Measurements from ENCODE around the gene MARCHF4. TPM values are rescaled to one million over a fixed set of nuclear protein-coding genes. Genes with fewer than 3 reads are reported as not detected.
"Not testable (repeated sequence)": the region's sequence is repeated elsewhere in the genome, so short reads cannot be mapped to it uniquely, and the experiment has no call there.

The MARCHF4 gene
- polyA plus RNA-seq, 4 donors = 0.10 to 0.16 (median 0.13) TPM

DNA sequence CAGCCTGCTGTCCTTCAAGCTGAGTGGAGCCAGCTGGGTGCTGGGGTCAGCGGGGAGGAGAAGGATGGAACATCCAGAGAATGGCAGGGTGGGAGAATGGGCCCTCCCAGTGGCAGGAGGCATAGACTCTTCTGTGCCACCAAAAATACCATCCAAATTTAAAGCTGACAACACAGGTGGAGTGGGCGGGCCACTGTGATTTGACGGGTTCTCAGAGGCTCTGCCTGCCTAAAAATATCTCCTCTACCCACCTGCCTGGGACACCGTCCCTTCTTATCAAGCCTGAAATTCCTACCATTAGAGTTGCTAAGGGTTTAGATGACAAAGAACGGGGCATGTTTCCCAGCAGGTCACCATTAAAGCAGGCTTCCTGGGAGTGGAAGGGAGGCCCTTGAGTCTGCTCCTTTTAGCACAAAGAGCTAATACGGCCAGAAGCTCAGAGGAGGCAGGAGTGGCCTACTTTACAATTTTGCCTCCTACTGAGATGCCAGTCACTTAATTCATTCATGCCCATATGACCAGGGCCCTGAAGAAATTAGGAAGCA lies 19.8 kb upstream of the MARCHF4 start:
- DNase-seq (ENCODE audit: low read depth in 4 of 4, low spot score in 3 of 4) = no peak

DNA sequence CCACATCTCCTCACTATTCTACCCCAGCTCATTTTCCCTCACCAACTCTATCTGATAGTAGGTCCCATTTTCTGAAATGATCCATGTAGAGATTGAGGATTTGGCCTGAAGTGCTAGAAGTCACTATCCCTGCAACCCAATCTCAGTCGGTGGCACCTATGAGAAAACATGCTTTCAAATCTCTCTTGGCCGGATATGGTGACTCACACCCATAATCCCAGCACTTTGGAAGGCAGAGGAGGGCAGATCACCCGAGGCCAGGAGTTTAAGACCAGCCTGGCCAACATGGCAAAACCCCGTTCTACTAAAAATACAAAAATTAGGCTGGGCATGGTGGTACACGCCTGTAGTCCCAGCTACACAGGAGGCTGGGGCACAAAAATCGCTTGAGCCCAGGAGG lies 19.1 kb upstream of the MARCHF4 start:
- no peak for DNase-seq (ENCODE audit: low read depth in 4 of 4, low spot score in 3 of 4)

DNA sequence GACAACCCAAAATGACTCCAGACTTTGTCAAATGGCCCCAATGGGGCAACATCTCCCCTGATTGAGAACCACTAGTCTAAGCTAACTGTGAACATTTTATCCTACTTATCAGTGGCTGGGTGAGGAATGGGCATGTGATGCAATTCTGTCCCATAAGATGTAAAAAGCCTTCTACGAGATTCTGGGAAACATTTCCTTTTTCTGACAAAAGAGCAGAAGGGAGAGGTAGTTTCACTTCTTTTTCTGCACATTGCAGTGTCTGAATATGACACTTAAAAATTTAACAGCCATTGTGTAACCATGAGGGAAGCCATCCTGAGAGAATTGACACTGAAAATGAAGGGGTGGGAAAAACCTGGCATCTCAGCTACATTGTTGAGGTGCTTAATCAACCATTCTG lies 17.3 kb upstream of the MARCHF4 start:
- no peak for DNase-seq (ENCODE audit: low read depth in 4 of 4, low spot score in 3 of 4)

DNA sequence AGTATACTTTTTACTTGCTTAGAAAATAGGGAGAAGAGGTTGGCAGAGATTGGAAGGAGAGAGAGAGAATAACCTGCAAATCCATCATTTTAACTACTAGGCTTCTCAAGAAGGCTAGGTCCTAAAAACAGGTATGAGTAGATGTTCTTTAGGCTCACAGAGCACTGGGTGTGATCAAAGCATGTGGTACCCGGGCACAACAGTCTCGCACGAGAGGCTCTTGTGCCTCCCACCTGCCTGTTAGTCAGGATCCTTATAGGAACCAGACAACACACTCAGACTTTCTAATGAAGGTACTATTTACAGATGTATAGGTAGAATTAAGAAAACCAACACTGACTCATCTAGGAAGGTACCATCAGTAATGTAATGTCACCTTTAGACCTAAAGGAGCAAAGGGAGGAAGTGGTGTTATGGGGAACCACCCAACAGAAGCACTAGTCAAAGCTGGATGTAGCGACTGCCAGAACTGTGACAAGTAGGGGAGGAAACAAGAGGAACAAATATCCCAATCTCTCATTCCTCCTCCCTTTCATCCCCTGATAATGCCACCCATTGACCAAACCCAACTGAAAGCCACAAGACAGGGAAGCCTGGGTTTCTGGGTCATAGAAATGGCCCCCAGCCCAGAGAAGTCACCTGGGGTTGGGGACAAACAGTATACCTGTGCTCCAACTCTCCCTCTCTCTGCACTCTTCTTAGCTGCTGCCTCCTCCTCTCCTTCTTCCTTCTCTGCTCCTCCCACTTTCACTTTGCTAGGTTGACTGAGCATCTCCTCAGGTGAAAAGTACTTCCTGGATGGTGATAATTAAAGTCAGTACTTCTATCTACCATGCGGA lies 16.0 kb upstream of the MARCHF4 start:
- DNase-seq (ENCODE audit: low read depth in 4 of 4, low spot score in 3 of 4) = no peak

DNA sequence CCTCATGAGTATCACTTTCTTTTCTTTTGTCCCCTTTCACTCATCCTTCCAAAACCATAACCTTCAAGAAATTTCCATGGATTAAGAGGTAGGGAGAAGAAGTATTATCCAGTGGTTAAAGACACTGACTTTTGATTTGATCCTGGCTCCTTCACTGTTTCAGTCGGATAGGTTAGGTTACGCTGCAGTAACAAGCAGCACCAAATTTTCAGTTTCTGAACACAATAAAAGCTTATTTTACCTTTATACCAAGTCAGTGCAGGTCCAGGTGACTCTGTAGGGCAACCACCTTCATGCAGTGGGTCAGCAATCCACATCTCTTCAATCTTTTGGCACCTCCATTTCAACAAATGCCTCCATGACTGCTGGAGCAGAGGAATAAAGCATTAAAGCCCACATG lies 15.0 kb upstream of the MARCHF4 start:
- no peak for DNase-seq (ENCODE audit: low read depth in 4 of 4, low spot score in 3 of 4)

DNA sequence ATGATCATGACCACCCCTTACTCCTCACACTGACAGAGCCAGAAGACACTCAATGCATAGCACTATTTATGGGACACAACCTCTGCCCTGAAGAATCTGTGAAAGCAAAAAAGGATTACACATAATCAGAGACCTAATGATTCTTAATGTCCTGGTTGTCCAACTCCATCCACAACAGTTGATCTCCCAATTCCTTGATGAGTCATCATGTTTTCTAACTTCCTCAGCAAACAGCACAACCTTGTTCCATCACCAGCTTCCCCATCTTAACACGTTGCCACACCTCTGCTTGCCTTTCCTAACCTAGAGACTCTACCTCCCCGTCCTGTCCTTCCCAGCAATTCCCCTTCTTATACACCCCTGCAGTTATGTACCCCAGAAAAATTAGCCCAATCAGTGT lies 13.2 kb upstream of the MARCHF4 start:
- DNase-seq (ENCODE audit: low read depth in 4 of 4, low spot score in 3 of 4) = no peak

DNA sequence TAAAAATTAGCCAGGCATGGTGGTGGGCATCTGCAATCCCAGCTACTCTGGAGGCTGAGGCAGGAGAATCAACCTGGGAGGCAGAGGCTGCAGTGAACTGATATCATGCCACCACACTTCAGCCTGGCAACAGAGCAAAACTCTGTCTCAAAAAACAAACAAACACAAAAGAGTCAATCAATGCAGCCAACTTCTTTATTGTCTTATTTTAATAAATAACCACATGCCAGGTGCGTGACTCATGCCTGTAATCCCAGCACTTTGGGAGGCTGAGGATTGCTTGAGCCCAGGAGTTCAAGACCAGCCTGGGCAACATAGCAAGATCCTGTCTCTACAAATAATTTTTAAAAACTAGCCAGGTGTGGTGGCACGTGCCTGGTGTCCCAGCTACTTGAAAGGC lies 12.1 kb upstream of the MARCHF4 start:
- DNase-seq (ENCODE audit: low read depth in 4 of 4, low spot score in 3 of 4) = not testable (repeated sequence)

DNA sequence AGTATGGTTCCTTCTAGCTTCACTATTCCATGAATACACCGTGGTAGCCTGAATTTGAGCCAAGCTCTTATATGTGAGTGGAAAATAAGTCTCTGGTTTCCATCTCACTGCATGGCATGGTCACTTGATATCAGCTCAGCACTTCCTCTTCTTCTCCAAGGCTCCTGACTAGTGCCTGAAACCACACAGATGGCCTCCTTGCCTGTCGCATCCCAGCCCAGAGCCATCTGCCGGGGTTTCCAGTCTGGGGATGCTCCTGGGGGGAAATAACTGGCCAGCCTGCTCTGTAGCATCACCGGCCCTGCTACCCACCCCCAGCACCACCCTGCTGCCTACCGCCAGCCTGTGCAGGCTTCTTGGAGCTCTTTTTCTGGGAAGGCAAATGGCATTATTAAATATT lies 7.7 kb upstream of the MARCHF4 start:
- DNase-seq (ENCODE audit: low read depth in 4 of 4, low spot score in 3 of 4) = no peak

DNA sequence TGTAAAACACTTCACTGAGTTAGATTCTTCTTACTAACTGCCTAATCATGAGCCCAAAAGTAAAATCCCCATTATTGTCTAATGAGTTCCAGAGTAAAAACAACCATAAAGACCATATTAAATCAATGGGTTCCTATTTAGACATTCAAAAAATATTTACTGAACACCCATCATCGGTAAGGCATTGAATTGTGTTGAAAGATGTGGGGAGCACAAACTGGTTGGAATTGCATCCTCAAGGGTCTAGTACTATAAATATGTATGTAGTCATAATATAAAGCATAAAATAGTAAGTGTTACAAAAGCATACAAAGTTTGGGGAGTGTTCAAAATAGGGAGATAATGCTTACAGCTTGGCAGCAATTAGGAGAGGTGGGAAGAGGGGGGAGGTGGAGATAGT lies 3.0 kb upstream of the MARCHF4 start:
- no peak for DNase-seq (ENCODE audit: low read depth in 4 of 4, low spot score in 3 of 4)

DNA sequence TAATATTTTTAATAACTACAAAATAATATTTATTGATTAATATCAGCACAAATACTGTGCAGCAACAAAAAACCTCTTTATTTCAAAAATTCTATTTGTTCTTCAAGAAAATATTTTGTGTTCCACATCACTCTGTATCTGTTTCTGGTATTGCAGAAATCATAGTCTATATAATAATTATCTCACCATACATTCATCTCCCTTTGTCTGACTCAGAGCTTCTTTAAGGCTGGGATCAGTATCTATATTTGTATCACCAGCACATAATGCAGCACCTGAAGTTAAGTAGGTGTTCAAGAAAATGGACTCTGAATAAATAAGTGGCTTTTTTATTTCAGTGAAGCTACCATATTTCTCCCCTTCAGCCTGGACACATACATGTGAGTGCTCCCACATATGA lies 1.6 kb upstream of the MARCHF4 start:
- no peak for DNase-seq (ENCODE audit: low read depth in 4 of 4, low spot score in 3 of 4)

DNA sequence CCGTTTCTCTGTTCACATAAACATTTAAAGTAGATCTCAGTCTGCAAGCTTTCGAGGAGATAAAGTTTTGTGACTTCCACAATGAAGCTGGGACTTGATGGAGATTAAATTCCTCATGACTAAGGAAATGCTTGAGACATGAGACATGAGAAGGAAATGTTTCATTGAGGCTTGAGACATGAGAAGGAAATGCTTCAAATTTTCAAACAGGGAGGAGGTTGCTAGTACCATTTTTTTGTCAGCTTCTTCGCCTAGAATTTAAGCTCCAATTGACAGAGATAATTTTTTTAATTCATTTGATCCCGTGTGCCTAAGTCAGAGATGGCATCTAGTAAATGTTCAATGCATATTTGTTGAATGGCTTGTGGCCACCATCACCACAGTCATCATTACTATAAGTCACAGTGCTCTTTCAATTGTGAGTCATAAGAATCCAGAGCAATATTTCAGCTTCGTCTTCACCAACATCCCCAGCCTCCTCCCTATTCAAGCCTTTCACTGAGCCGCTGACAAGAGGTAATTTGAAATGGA lies 543 bp upstream of the MARCHF4 start:
- DNase-seq (ENCODE audit: low read depth in 4 of 4, low spot score in 3 of 4) = no peak

DNA sequence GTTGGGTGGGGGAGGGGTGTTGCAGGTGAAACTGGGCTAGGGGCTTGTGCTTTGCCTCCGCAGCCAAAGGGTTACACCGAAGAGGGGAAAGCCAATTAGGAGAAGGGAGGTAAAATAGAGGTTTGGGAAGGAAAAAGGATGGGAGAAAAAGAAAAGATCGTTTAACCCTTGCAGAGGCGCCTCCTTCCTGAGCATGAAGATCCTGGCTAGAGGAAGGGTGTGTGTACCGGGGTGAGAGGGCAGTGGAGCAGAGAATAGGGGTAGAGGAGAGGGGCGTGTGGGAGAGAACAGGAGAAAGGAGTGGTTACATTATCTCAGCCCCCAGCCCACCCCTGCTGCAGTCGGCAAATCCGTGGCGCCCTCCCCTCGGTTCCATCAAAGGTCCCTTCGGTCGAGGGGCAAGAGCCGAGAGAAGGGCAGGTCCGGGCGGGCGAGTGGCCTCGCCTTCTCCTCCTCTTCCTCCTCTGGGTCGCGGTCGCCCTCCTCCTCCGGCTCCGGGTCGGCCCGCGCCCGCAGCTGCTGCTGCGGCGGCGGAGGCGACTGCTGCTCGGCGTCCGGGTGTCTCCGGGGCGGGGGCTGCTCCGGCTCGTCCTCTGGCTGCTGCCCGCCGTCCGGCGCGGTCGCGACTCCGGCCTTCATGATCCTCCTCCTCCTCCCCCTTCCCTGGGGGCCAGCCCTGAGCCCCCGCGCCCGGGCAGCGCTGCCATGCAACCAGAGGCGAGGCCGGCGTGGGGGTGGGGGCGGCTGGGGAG lies 1.1 kb downstream of the MARCHF4 start:
- DNase-seq (ENCODE audit: low read depth in 4 of 4, low spot score in 3 of 4) = no peak

DNA sequence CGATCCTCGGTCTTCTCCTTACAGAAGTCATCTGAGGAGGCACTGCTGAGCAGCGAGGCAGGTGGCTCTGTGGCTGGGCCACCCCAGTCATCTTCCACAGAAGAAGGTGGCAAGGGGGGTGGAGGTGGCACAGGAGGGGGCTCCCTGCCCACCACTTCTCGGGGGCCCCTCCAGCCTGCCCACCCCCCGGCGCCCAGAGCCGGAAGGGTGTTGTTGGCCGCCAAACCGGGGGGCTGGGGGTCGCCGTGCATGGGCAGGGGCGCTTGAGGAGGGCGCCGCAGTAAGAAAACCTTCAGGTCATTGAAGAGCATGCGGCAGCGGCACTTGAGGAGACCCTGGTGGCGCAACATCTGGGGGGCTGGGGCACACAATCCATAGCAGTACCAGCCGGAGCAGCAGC lies 2.5 kb downstream of the MARCHF4 start:
- no peak for DNase-seq (ENCODE audit: low read depth in 4 of 4, low spot score in 3 of 4)

DNA sequence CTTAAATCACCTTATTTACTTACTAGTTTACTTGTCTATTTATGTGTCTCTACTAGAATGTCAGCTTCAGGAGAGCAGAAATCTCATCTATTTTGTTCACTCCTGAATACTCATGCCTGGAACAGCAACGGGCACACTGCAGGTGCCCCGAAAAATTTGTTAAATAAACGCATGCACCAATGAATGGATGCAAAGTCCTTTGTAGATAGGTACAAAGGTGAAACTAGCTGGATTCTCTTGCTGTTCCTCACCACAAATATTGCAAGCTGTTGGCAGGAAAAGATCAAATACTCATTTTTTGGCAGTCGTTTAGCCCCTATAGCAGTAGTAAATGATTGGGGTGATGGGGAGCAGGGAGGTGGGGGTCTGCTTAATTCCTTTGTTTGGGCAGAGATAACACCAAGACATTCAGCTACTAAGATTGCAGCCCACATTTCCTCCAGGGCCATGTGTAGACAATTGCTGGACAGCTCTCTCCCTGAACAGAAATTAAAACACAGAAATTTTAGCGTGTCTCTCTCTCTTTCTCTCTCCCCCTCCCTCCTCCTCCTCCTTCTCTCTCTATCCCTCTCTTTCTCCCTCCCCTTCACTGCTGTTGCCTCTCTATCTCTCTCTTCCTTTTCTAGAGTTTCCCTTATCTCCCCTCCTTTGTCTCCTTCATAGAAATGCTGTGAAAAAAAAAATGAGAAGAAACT lies 5.4 kb downstream of the MARCHF4 start:
- DNase-seq (ENCODE audit: low read depth in 4 of 4, low spot score in 3 of 4) = no peak

DNA sequence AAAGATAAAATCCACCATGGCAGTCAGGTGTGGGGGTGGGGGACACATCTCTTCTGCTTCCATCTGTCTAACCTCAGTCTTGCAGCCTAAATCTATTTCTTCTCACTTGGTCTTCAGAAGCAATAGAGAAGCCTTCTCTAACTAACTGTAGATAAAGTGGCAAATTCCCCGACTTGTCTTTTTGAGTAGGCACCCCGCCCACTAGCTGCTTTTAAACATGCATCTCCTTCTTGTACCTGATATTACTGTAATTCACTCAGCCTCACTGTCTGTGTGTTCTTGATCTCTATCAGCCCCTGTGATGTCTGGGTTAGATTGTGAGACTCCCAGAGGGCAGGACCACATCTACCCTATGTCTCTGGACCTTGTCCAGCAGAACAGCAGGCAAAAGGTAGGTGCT lies 6.8 kb downstream of the MARCHF4 start:
- no peak for DNase-seq (ENCODE audit: low read depth in 4 of 4, low spot score in 3 of 4)

DNA sequence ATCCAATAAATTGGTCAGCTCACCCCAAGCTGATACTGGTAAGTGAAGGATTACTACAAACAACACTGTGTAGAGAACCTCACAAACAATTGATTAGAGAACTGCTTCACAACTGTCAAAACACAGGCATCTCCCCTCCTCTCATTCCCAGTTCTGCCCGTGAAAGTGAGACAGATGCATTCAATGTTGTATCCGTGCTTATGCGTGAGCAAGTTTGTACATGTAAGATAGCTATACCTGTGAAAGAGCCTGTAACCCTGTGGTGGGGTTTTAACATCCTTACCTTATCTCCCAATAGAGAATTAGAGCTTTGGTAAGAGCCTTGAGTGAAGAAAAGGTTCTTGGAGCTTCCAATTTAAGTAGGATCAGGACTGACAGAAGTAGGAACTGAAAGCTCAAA lies 9.1 kb downstream of the MARCHF4 start:
- no peak for DNase-seq (ENCODE audit: low read depth in 4 of 4, low spot score in 3 of 4)

DNA sequence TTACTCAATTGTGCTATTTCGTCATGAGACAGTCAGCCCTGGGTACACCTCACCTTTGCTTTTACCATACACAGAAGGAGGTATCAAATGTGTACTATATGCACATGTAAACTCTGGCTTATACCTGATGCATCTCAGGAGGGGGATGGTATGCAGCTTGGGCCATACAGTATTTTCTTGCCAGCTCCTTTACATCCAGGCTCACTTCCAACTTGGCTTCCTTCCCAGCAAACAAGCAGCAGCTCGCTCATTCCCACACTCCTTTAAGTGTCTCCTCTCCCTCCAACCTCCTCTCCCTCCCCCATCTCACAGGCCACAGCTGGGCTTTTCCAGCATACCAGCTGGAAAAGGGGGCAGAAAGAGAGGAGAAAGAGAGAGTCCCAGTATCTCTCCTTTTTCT lies 9.6 kb downstream of the MARCHF4 start:
- no peak for DNase-seq (ENCODE audit: low read depth in 4 of 4, low spot score in 3 of 4)

DNA sequence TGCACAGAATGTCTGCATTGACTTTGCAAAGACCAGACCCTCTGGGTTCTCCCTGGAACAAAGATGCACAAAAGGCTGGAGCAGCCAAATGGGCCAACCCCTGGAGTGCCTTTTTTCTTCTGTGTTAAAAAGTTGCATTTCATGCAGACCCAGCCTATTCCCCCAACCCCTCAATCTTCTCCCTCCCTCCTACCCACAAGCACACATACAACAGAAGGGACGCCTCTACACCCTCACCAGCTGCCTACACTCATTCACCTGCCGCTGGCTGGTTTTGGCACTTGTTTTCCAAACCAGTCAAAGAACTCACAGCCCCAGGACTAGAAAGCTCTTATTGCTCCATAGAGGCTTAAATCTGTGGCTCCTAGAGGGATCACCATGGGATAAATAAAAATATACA lies 16.6 kb downstream of the MARCHF4 start:
- no peak for DNase-seq (ENCODE audit: low read depth in 4 of 4, low spot score in 3 of 4)

DNA sequence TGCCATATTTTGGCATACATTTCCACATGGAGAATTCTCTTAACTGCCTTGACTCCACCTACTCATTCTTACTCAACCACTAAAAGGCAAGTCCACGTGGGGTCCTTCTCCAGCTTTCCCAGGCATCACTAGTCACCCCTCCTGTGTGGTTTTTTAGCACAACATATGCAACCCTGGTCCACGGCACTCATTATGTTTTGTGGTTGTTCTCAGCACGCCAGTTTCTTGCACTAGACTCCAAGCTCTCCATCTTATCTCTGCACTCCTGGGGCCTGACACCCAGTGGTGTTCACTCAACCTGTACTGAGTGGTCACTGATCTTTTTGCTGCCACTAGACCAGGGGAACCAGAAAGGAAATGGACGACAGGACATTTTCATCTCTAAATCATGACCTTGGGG lies 18.0 kb downstream of the MARCHF4 start:
- DNase-seq (ENCODE audit: low read depth in 4 of 4, low spot score in 3 of 4) = no peak

DNA sequence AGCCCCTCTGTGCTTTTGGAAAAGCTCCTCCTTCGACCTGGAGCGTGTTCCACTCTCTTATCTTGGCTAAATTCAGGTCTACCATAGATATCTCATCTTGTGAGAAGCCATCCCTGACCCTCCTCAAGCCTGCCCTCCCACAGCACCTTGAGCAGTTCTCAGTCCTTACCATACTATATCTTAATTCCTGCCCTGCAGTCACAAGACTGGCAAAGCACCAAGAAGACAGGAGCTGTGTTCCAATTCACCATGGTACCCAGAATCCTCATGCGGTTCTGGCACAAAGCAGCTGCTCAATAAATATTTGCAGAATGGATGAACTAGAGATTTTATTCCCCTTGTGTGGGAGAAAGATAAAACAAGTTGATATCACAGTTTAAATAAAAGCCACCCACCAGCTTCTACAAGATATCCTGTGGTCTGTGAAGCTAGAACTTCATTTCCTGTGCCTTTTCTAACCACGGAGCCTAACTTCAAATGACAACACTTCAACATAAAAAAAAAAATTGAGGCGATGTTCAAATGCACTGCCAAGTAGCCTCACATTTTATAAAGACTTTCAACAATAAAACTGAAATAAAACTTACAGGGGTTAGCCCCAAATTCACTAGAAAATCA lies 19.5 kb downstream of the MARCHF4 start:
- no peak for DNase-seq (ENCODE audit: low read depth in 4 of 4, low spot score in 3 of 4)

Measured in right renal pelvis (tissue), 4 donors.